ENCODE data around the gene ACP3. TPM values are rescaled to one million over a fixed set of nuclear protein-coding genes. Genes with fewer than 3 reads are reported as not detected.

The ACP3 gene
- total and polyA plus RNA-seq, 2 of the 4 experiments (the other 2 are of a cell fraction) = 0.36 to 0.54 TPM

DNA sequence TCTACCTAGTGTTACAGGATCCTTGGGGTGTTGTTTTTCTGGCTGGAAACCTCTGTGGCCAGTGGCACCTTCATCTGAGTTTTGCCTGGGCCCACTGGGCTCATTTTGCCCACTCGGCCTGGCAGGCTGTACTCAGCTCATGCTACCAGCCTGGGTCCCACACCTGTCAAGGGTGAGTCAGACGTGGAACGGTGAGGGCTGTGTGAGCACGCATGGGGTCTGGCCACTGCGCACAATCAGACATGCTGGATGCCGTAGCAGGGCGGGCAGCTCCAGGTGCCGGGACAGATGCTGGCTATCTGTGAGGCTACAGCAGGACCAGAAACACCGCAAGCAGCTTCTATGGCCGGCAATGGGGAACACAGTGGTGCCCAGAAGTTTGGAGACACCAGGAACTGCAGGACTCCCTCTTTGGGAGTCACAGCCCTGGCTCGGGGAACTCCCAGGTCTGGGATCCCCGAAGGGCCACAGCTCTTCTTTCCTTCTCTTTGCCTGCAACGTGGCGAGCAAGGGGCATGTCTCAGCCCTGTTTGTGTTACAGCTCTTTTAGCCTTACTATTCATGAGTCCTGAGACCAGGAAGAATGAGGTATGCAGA lies 64.2 kb downstream of the ACP3 start:
- Histone ChIP-seq H3K27ac (ENCODE audit: insufficient read depth, low read length) (no peak overlapping the region), H3K56ac (ENCODE audit: extremely low read depth, insufficient read depth, low read length) (no peak overlapping the region), H3K23ac (ENCODE audit: low read depth, low read length) (no peak overlapping the region), H2BK120ac (ENCODE audit: low read depth, low read length) (no peak overlapping the region), H3K9ac (ENCODE audit: low read depth, low read length) (no peak overlapping the region), H3K9me1 (ENCODE audit: insufficient read depth, low read length) (no peaks in the 10 kb centered on the region), H3K9me3 (ENCODE audit: control insufficient read depth, insufficient read depth, low read length) (no peaks in the 10 kb centered on the region), H4K8ac (ENCODE audit: low read depth in 2 of 2, low read length in 2 of 2) (no peak overlapping the region), H3K36me3 (ENCODE audit: control insufficient read depth, insufficient read depth, low read length) (no peaks in the 10 kb centered on the region), H3K14ac (replicated peaks; ENCODE audit: low read depth, low read length) (no peak overlapping the region), H2BK15ac (ENCODE audit: low read depth, low read length) (no peak overlapping the region), H3K27me3 (ENCODE audit: control insufficient read depth, insufficient read depth, low read length) (peaks cover 1% of the 10 kb centered on the region; the same call in 1 of the 2 replicates), H2BK20ac (ENCODE audit: low read depth, low read length) (no peak overlapping the region), H2AK9ac (replicated peaks; ENCODE audit: low read depth, low read length, poor library complexity) (no peak overlapping the region), H3K18ac (ENCODE audit: low read depth, low read length) (no peak overlapping the region), H3K4ac (ENCODE audit: low read depth, low read length) (no peak overlapping the region), H3K4me1 (ENCODE audit: control insufficient read depth, insufficient read depth, low read length) (no peaks in the 10 kb centered on the region), H3K4me2 (ENCODE audit: low read depth, low read length) (no peak overlapping the region), H2AK5ac (ENCODE audit: low read depth, low read length) (no peak overlapping the region), H2AFZ (replicated peaks; ENCODE audit: low read length, poor library complexity) (no peak overlapping the region), H4K20me1 (ENCODE audit: insufficient read depth, low read length) (no peaks in the 10 kb centered on the region), H2BK5ac (ENCODE audit: low read depth, low read length, poor library complexity, severe bottlenecking) (no peak overlapping the region), H4K91ac (ENCODE audit: insufficient read depth, low read depth, low read length) (no peak overlapping the region), H3K4me3 (ENCODE audit: insufficient read depth, low read depth, low read length) (no peak overlapping the region), H3K79me1 (ENCODE audit: low read depth in 1 of 2, low read length in 2 of 2) (no peaks in the 10 kb centered on the region), H4K5ac (ENCODE audit: low read depth, low read length) (no peak overlapping the region)
- intact Hi-C loops (cut with micrococcal nuclease) = no loop called here
- no TSS peak for BruUV-seq (replicated peaks)
- TF ChIP-seq, protein P1, sequence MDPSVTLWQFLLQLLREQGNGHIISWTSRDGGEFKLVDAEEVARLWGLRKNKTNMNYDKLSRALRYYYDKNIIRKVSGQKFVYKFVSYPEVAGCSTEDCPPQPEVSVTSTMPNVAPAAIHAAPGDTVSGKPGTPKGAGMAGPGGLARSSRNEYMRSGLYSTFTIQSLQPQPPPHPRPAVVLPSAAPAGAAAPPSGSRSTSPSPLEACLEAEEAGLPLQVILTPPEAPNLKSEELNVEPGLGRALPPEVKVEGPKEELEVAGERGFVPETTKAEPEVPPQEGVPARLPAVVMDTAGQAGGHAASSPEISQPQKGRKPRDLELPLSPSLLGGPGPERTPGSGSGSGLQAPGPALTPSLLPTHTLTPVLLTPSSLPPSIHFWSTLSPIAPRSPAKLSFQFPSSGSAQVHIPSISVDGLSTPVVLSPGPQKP (IDR thresholded peaks at IDR 0.05; ENCODE audit: borderline replicate concordance, low read depth, low read length) = no peak
- no peak for TF ChIP-seq MAZ (IDR thresholded peaks at IDR 0.05; ENCODE audit: borderline replicate concordance, low read depth, low read length)
- TF ChIP-seq NFE2L2 (IDR thresholded peaks at IDR 0.05; ENCODE audit: low read depth, low read length) = no peak
- no peak for TF ChIP-seq CEBPB (IDR thresholded peaks at IDR 0.05; ENCODE audit: low read depth, low read length)
- TF ChIP-seq CHD1 (IDR thresholded peaks at IDR 0.05; ENCODE audit: low read depth, low read length) = no peak
- TF ChIP-seq RCOR1 (IDR thresholded peaks at IDR 0.05; ENCODE audit: insufficient replicate concordance, low read length) = no peak
- TF ChIP-seq POLR2A (IDR thresholded peaks at IDR 0.05; ENCODE audit: low read depth, low read length) = no peak
- TF ChIP-seq SMC3 (IDR thresholded peaks at IDR 0.05; ENCODE audit: low read depth, low read length) = no peak
- TF ChIP-seq MXI1 (IDR thresholded peaks at IDR 0.05; ENCODE audit: borderline replicate concordance, low read depth, low read length) = no peak
- no peak for TF ChIP-seq FOS (IDR thresholded peaks at IDR 0.05; ENCODE audit: low read depth, low read length)
- no peak for TF ChIP-seq RFX5 (IDR thresholded peaks at IDR 0.05; ENCODE audit: low read depth, low read length)
- no peak for TF ChIP-seq BHLHE40 (IDR thresholded peaks at IDR 0.05; ENCODE audit: low read depth, low read length)
- TF ChIP-seq MAFK (IDR thresholded peaks at IDR 0.05; ENCODE audit: low read depth, low read length) = no peak
- TF ChIP-seq RAD21 (IDR thresholded peaks at IDR 0.05; ENCODE audit: low read length) = no peak
- 98% methylated on average over 7 of the region's 14 CpGs; no CpG with 5 or more reads in 1 of the 2 experiments for WGBS, 2 experiments (ENCODE audit: extremely low coverage in 2 of 2, insufficient read length in 1 of 2)
- ATAC-seq (ENCODE audit: low read depth) (no peak), DNase-seq (no peak)
- dilution Hi-C loops (cut with HindIII; ENCODE audit: low sequenced_read_pairs, unreplicated experiment) = no loop called here
- ChIA-PET POLR2A (ENCODE audit: unreplicated experiment) (no interaction called here), CTCF (no interaction called here)
- in situ Hi-C loops (cut with MboI; ENCODE audit: low sequenced_read_pairs) = no loop called here
